Measurements from ENCODE around the gene SUCLG2. TPM values are rescaled to one million over a fixed set of nuclear protein-coding genes. Genes with fewer than 3 reads are reported as not detected.

SUCLG2 gene
- total RNA-seq, 5 donors from 2014 or later (not counting 1 experiment from before 2014, with no cell fraction given), result 45.6 to 65.9 (median 49.5) TPM

DNA sequence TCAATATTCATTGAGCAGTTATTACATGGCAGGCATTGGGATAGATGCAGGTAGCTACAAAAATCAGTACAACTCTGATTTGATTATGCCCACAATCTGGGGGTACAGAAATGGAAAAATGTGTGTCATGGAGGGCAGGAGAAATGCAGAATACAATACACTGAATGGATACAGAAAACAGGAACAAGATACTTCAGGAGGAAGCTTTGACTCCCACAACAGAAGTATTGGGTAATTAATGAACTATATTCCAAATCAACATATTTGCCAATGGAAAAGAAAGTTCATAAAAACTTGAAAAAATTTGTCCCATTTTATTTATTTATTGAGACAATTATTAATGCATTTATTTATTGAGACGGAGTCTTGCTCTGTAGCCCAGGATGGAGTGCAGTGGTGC, 207.0 kb downstream of the SUCLG2 start:
- H3K4me1 Mint-ChIP-seq, result no peaks in the 10 kb centered on the region
- no peak overlapping the region for H3K27ac Mint-ChIP-seq
- no CpG with 5 or more reads among the region's 1 CpG for WGBS (ENCODE audit: insufficient coverage)

DNA sequence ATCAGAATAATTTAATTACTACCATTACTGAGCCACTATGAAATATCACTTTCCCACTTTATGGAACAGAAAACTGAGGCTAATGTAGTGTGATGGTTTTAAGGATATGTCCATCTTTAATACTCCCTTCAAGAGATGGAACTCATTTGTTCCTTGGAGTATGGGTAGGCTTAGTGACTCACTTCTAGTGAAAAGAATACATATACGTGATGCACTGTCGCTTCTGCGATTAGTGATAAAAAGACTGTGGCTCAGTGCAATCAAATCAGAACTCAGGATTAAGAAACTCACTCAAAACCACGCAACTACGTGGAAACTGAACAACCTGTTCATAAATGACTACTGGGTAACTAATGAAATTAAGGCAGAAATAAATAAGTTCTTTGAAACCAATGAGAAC, 216.6 kb downstream of the SUCLG2 start:
- no peaks in the 10 kb centered on the region for H3K27me3 Mint-ChIP-seq
- peaks cover 20 to 28% (median 26%) of the 10 kb centered on the region in 3 donors for H3K4me1 Mint-ChIP-seq
- Histone ChIP-seq H3K9me3 (no peaks in the 10 kb centered on the region), H3K4me3 (ENCODE audit: control insufficient read depth in 1 of 2, extremely low read depth in 1 of 2, low read length in 1 of 2) (no peak overlapping the region), H3K36me3 (ENCODE audit: control insufficient read depth in 2 of 2, extremely low read depth in 1 of 2, insufficient read depth in 1 of 2, low read length in 1 of 2) (peaks cover 0 to 5% of the 10 kb centered on the region in 2 donors), H3K27ac (ENCODE audit: low read length) (no peak overlapping the region), H3K4me1 (ENCODE audit: control insufficient read depth in 1 of 2, extremely low read depth in 1 of 2, insufficient read depth in 2 of 2, low read length in 2 of 2) (no peaks in the 10 kb centered on the region), H3K27me3 (replicated peaks in 1 of 2; ENCODE audit: control insufficient read depth in 2 of 2, extremely low read depth in 1 of 2, insufficient read depth in 2 of 2, low read length in 1 of 2) (no peaks in the 10 kb centered on the region)
- CTCF ChIA-PET, result no interaction called here
- POLR2A ChIA-PET, result no interaction called here
- peaks cover 0 to 7% (median under 1%) of the 10 kb centered on the region in 3 donors for H3K9me3 Mint-ChIP-seq
- H3K36me3 Mint-ChIP-seq, result peaks cover 64% of the 10 kb centered on the region
- 81% methylated on average over 3 of the region's 5 CpGs for WGBS (ENCODE audit: insufficient coverage)
- no peak overlapping the region for H3K4me3 Mint-ChIP-seq
- H3K27ac Mint-ChIP-seq, result no peak overlapping the region
- DNase-seq, result no peak
- no peak for ATAC-seq (replicated peaks in 1 of 4)

More for the DNA sequence above, 207.0 kb downstream of the SUCLG2 start:
- Histone ChIP-seq H3K4me1 (ENCODE audit: control insufficient read depth in 1 of 2, extremely low read depth in 1 of 2, insufficient read depth in 2 of 2, low read length in 2 of 2) (no peaks in the 10 kb centered on the region), H3K36me3 (ENCODE audit: control insufficient read depth in 2 of 2, extremely low read depth in 1 of 2, insufficient read depth in 1 of 2, low read length in 1 of 2) (no peaks in the 10 kb centered on the region), H3K27ac (ENCODE audit: low read length) (no peak overlapping the region), H3K4me3 (ENCODE audit: control insufficient read depth in 1 of 2, extremely low read depth in 1 of 2, low read length in 1 of 2) (no peak overlapping the region), H3K9me3 (no peaks in the 10 kb centered on the region), H3K27me3 (replicated peaks in 1 of 2; ENCODE audit: control insufficient read depth in 2 of 2, extremely low read depth in 1 of 2, insufficient read depth in 2 of 2, low read length in 1 of 2) (no peaks in the 10 kb centered on the region)
- Mint-ChIP-seq H3K27me3 (no peaks in the 10 kb centered on the region), H3K4me3 (no peak overlapping the region), H3K9me3 (peaks cover 0 to 3% (median 0%) of the 10 kb centered on the region in 3 donors), H3K36me3 (peaks cover 21% of the 10 kb centered on the region)
- DNase-seq, result no peak
- POLR2A ChIA-PET, result no interaction called here
- ATAC-seq (replicated peaks in 1 of 4), result no peak
- CTCF ChIA-PET, result interaction anchor here in 1 of 2 donors (0.6 kb wide), 1 partner anchor 1666 kb away, joined by 3 read pairs; no protein-coding TSS in a partner anchor

DNA sequence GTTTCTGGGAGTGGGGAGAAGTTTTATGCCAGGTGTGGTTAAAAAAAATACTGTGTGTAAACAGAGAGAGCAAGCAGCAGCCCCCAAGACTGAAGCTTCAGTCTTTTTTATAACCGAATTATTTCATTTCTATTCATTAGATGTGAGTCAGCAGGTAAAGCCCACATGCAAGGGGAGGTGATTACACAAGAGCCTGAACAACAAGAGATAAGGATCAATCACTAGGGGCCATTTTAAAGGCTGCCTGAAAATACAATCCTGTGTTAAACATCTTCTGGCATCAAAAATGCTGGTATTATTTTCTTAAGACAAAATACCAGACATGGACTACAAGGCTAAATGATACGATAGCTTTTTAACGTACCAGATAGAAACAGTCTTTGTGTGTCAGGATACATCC, 217.3 kb downstream of the SUCLG2 start:
- ChIA-PET CTCF (no interaction called here), POLR2A (no interaction called here)
- H3K27me3 ChIP-seq (replicated peaks in 1 of 2; ENCODE audit: control insufficient read depth in 2 of 2, extremely low read depth in 1 of 2, insufficient read depth in 2 of 2, low read length in 1 of 2), result no peaks in the 10 kb centered on the region
- H3K4me1 ChIP-seq (ENCODE audit: control insufficient read depth in 1 of 2, extremely low read depth in 1 of 2, insufficient read depth in 2 of 2, low read length in 2 of 2), result no peaks in the 10 kb centered on the region
- WGBS (ENCODE audit: insufficient coverage), result 100% methylated on average over 1 of the region's 3 CpGs
- no peak overlapping the region for H3K27ac ChIP-seq (ENCODE audit: low read length)
- H3K4me3 ChIP-seq (ENCODE audit: control insufficient read depth in 1 of 2, extremely low read depth in 1 of 2, low read length in 1 of 2), result no peak overlapping the region
- Mint-ChIP-seq H3K9me3 (peaks cover 0 to 12% (median 3%) of the 10 kb centered on the region in 3 donors), H3K4me1 (peaks cover 20 to 28% (median 26%) of the 10 kb centered on the region in 3 donors), H3K27me3 (no peaks in the 10 kb centered on the region), H3K36me3 (peaks cover 66% of the 10 kb centered on the region), H3K4me3 (no peak overlapping the region), H3K27ac (no peak overlapping the region)
- H3K36me3 ChIP-seq (ENCODE audit: control insufficient read depth in 2 of 2, extremely low read depth in 1 of 2, insufficient read depth in 1 of 2, low read length in 1 of 2), result peaks cover 0 to 5% of the 10 kb centered on the region in 2 donors
- DNase-seq (no peak), ATAC-seq (replicated peaks in 1 of 4) (no peak)
- no peaks in the 10 kb centered on the region for H3K9me3 ChIP-seq

DNA sequence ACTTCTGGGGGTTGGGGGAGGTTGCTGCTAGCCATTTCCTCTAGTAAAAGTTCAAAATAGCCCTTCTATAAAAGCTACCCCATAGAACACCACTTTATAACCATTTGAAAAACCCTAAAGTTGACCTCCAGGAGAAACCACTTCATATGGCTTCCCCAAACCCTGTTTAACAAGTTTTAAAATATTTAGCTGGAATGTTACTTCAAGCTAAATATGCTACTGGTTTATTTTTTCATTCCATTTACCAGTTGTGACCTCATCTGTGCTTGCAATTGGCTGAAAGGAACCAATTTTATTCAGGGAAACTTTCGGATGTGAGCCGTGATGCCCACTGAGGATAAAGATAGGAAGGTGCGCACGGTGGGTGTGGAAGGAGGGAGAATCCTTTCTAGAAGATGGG, 221.3 kb downstream of the SUCLG2 start:
- Mint-ChIP-seq H3K27me3 (no peaks in the 10 kb centered on the region), H3K27ac (no peak overlapping the region), H3K36me3 (peaks cover 73% of the 10 kb centered on the region), H3K9me3 (peaks cover 3 to 20% (median 6%) of the 10 kb centered on the region in 3 donors), H3K4me3 (no peak overlapping the region), H3K4me1 (peaks cover 9 to 19% (median 18%) of the 10 kb centered on the region in 3 donors)
- H3K4me1 ChIP-seq (ENCODE audit: control insufficient read depth in 1 of 2, extremely low read depth in 1 of 2, insufficient read depth in 2 of 2, low read length in 2 of 2), result no peaks in the 10 kb centered on the region
- 96% methylated on average over 4 of the region's 4 CpGs for WGBS (ENCODE audit: insufficient coverage)
- peaks cover 0 to 9% of the 10 kb centered on the region in 2 donors for H3K36me3 ChIP-seq (ENCODE audit: control insufficient read depth in 2 of 2, extremely low read depth in 1 of 2, insufficient read depth in 1 of 2, low read length in 1 of 2)
- ATAC-seq (replicated peaks in 1 of 4) (no peak), DNase-seq (no peak)
- no peaks in the 10 kb centered on the region for H3K27me3 ChIP-seq (replicated peaks in 1 of 2; ENCODE audit: control insufficient read depth in 2 of 2, extremely low read depth in 1 of 2, insufficient read depth in 2 of 2, low read length in 1 of 2)
- POLR2A ChIA-PET, result no interaction called here
- CTCF ChIA-PET, result interaction anchor here in 1 of 2 donors (0.7 kb wide), 1 partner anchor 1792 kb away, joined by 3 read pairs; no protein-coding TSS in a partner anchor
- no peaks in the 10 kb centered on the region for H3K9me3 ChIP-seq
- no peak overlapping the region for H3K4me3 ChIP-seq (ENCODE audit: control insufficient read depth in 1 of 2, extremely low read depth in 1 of 2, low read length in 1 of 2)
- no peak overlapping the region for H3K27ac ChIP-seq (ENCODE audit: low read length)

DNA sequence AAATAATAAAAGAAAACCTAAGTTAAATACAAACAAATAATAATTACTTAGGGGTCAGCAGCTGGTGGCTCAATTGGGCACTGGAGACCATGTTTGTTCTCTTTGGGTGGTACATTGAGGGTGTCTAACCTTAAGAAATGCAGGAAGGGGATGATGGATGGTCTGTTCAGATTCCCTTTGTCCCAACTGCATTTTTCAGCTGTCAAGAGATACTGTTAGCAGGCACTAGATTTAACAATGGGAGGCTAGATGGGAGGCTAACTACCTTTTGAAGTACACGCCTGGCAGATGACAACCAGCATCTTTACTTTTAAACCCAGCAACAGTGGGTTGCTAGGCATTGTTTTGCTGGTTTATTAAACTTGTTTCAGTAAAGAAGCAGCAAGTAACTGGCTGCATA, 222.5 kb downstream of the SUCLG2 start:
- Mint-ChIP-seq H3K36me3 (peaks cover 77% of the 10 kb centered on the region), H3K4me1 (peaks cover 9 to 16% (median 14%) of the 10 kb centered on the region in 3 donors), H3K27ac (no peak overlapping the region), H3K4me3 (no peak overlapping the region), H3K27me3 (no peaks in the 10 kb centered on the region), H3K9me3 (peaks cover 3 to 20% (median 6%) of the 10 kb centered on the region in 3 donors)
- ChIA-PET POLR2A (interaction anchor here in 1 of 2 donors (0.6 kb wide), 1 partner anchor 9 kb away, joined by 7 read pairs; no protein-coding TSS in a partner anchor), CTCF (no interaction called here)
- H3K4me3 ChIP-seq (ENCODE audit: control insufficient read depth in 1 of 2, extremely low read depth in 1 of 2, low read length in 1 of 2), result no peak overlapping the region
- no peaks in the 10 kb centered on the region for H3K9me3 ChIP-seq
- H3K4me1 ChIP-seq (ENCODE audit: control insufficient read depth in 1 of 2, extremely low read depth in 1 of 2, insufficient read depth in 2 of 2, low read length in 2 of 2), result no peaks in the 10 kb centered on the region
- WGBS (ENCODE audit: insufficient coverage), result no CpG with 5 or more reads among the region's 1 CpG
- ATAC-seq (replicated peaks in 1 of 4) (no peak), DNase-seq (no peak)
- H3K36me3 ChIP-seq (ENCODE audit: control insufficient read depth in 2 of 2, extremely low read depth in 1 of 2, insufficient read depth in 1 of 2, low read length in 1 of 2), result peaks cover 0 to 9% of the 10 kb centered on the region in 2 donors
- H3K27ac ChIP-seq (ENCODE audit: low read length), result no peak overlapping the region
- H3K27me3 ChIP-seq (replicated peaks in 1 of 2; ENCODE audit: control insufficient read depth in 2 of 2, extremely low read depth in 1 of 2, insufficient read depth in 2 of 2, low read length in 1 of 2), result no peaks in the 10 kb centered on the region

DNA sequence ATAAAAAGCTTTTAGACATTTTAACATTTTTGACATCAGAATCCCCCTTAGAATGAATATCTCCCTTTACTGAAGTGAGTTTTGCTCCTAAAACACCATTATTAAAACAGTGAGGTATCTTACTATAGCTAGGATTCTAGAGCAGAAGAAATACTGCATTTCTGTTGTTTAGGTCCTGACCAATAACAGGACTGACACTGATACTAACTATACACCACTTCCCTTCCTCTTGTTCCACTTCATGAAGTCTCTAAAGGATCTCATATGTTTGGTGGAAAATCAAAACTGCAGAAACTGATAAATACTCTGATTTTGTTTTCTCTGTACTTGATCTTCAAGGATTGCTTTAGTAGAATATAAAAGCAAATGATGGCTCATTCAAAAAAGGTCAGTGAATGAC, 230.7 kb downstream of the SUCLG2 start:
- Histone ChIP-seq H3K9me3 (peaks cover 5% of the 10 kb centered on the region), H3K27me3 (replicated peaks in 1 of 2; ENCODE audit: control insufficient read depth in 2 of 2, extremely low read depth in 1 of 2, insufficient read depth in 2 of 2, low read length in 1 of 2) (no peaks in the 10 kb centered on the region), H3K27ac (ENCODE audit: low read length) (no peak overlapping the region), H3K4me1 (ENCODE audit: control insufficient read depth in 1 of 2, extremely low read depth in 1 of 2, insufficient read depth in 2 of 2, low read length in 2 of 2) (no peaks in the 10 kb centered on the region), H3K36me3 (ENCODE audit: control insufficient read depth in 2 of 2, extremely low read depth in 1 of 2, insufficient read depth in 1 of 2, low read length in 1 of 2) (peaks cover 0 to 20% of the 10 kb centered on the region in 2 donors), H3K4me3 (ENCODE audit: control insufficient read depth in 1 of 2, extremely low read depth in 1 of 2, low read length in 1 of 2) (no peak overlapping the region)
- no peak for DNase-seq
- ChIA-PET CTCF (no interaction called here), POLR2A (no interaction called here)
- Mint-ChIP-seq H3K27me3 (no peaks in the 10 kb centered on the region), H3K9me3 (peaks cover 13 to 36% (median 16%) of the 10 kb centered on the region in 3 donors), H3K27ac (no peak overlapping the region), H3K36me3 (peaks cover 82% of the 10 kb centered on the region), H3K4me3 (no peak overlapping the region), H3K4me1 (peaks cover 0 to 6% (median 2%) of the 10 kb centered on the region in 3 donors)
- ATAC-seq (replicated peaks in 1 of 4), result no peak

DNA sequence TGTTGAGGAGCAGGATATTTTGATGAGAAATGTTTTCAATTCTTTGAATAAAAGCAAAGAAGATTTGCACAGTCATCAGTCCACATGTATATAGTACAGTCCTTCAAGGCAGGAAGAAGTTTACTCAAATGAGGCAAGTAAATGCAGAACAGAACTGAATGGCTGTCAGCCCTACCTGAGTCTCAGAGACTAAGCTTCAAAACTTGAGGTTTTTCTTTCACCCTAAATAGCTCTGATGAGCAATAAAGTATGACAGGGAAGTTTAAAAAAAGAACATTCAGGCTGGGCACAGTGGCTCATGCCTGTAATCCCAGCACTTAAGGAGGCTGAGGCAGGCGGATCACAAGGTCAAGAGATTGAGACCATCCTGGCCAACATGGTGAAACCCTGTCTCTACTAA, 232.5 kb downstream of the SUCLG2 start:
- peaks cover 0 to 20% of the 10 kb centered on the region in 2 donors for H3K36me3 ChIP-seq (ENCODE audit: control insufficient read depth in 2 of 2, extremely low read depth in 1 of 2, insufficient read depth in 1 of 2, low read length in 1 of 2)
- H3K4me3 ChIP-seq (ENCODE audit: control insufficient read depth in 1 of 2, extremely low read depth in 1 of 2, low read length in 1 of 2), result no peak overlapping the region
- H3K27me3 Mint-ChIP-seq, result no peaks in the 10 kb centered on the region
- H3K4me1 ChIP-seq (ENCODE audit: control insufficient read depth in 1 of 2, extremely low read depth in 1 of 2, insufficient read depth in 2 of 2, low read length in 2 of 2), result no peaks in the 10 kb centered on the region
- H3K4me1 Mint-ChIP-seq, result peaks cover 0 to 6% (median 2%) of the 10 kb centered on the region in 3 donors
- POLR2A ChIA-PET, result no interaction called here
- H3K9me3 Mint-ChIP-seq, result peaks cover 13 to 33% (median 16%) of the 10 kb centered on the region in 3 donors
- no peak overlapping the region for H3K27ac ChIP-seq (ENCODE audit: low read length)
- no peaks in the 10 kb centered on the region for H3K27me3 ChIP-seq (replicated peaks in 1 of 2; ENCODE audit: control insufficient read depth in 2 of 2, extremely low read depth in 1 of 2, insufficient read depth in 2 of 2, low read length in 1 of 2)
- peaks cover 5% of the 10 kb centered on the region for H3K9me3 ChIP-seq
- DNase-seq (no peak), ATAC-seq (replicated peaks in 1 of 4) (no peak)
- no peak overlapping the region for H3K27ac Mint-ChIP-seq
- peaks cover 83% of the 10 kb centered on the region for H3K36me3 Mint-ChIP-seq
- WGBS (ENCODE audit: insufficient coverage), result no CpG with 5 or more reads among the region's 1 CpG
- CTCF ChIA-PET, result no interaction called here
- H3K4me3 Mint-ChIP-seq, result no peak overlapping the region
